H1 (cell line): Measurements from ENCODE around the gene GRXCR1.

Experiments
- BCL11A ChIP-seq, 2 experiments: IDR thresholded peaks; one replicate each; pipeline ENCODE4 v1.6.1; 2011; ENCODE audit warnings: low read depth in 2 of 2, low read length in 2 of 2, mild to moderate bottlenecking in 2 of 2
- CTCF ChIP-seq, 3 experiments: IDR thresholded peaks; 1 replicate in 2 of 3; 2 replicates in 1 of 3; pipeline versions ENCODE4 v1.5.1 to v1.6.1; 2011; ENCODE audit warnings: low read length in 3 of 3, mild to moderate bottlenecking in 3 of 3, inconsistent platforms in 2 of 3, low read depth in 1 of 3, moderate library complexity in 1 of 3; ENCODE audit not compliant: insufficient read depth in 1 of 3; ENCODE audit errors: control extremely low read depth in 1 of 3
- EZH2 ChIP-seq: fragments of 200-600 bp; sonication (generic); IDR thresholded peaks from 2 replicates; pipeline ENCODE4 v1.7.1; 2012; ENCODE audit warnings: low read depth, mild to moderate bottlenecking, moderate library complexity, low read length, inconsistent platforms; ENCODE audit not compliant: severe bottlenecking
- MAX ChIP-seq: IDR thresholded peaks from 2 replicates; pipeline ENCODE4 v1.6.1; 2012; ENCODE audit warnings: inconsistent platforms
- USF2 ChIP-seq: IDR thresholded peaks from 2 replicates; pipeline ENCODE4 v1.6.1; 2011; ENCODE audit warnings: low read length, improper control_type of control experiment

GRCh38 chr4:42923431-42923830, 30.9 kb downstream of the GRXCR1 start:
- TF ChIP-seq CTCF (IDR thresholded peaks at IDR 0.05; ENCODE audit: control extremely low read depth in 1 of 3, insufficient read depth in 1 of 3, low read depth in 1 of 3, low read length in 3 of 3) (no peak), EZH2 (no peak), USF2 (no peak), BCL11A (IDR thresholded peaks at IDR 0.05; ENCODE audit: low read depth in 2 of 2, low read length in 2 of 2) (no peak), MAX (no peak)
